Breast epithelium (tissue), 3 donors: ENCODE measurements around the gene DUSP7.

Source experiments
- CTCF ChIP-seq, 3 donors: fragments of 450-650 bp; IDR thresholded peaks; one replicate each; pipeline ENCODE4 v1.5.1; 2016 to 2017; ENCODE audit warnings: antibody characterized with exemption in 3 of 3, mild to moderate bottlenecking in 3 of 3, moderate library complexity in 3 of 3
- POLR2AphosphoS5 ChIP-seq, 3 donors: sonication (generic); formaldehyde crosslinking; IDR thresholded peaks; one replicate each; pipeline ENCODE4 v1.6.1; 2017; ENCODE audit warnings: antibody characterized with exemption in 3 of 3

- TF ChIP-seq CTCF (IDR thresholded peaks at IDR 0.05) (no peak), POLR2AphosphoS5 (IDR thresholded peaks at IDR 0.05) (no peak)
Measured at GRCh38 chr3:52037291-52037690, 19.1 kb downstream of the DUSP7 start.
